GM13977 (cell line): ENCODE measurements around the gene EMP2.
"Not testable (repeated sequence)": the region's sequence is repeated elsewhere in the genome, so short reads cannot be mapped to it uniquely, and the experiment has no call there.

ENCODE experiments used
- DNase-seq: peaks from one replicate; pipeline ENCODE4 v3.0.0; 2012; ENCODE audit warnings: low spot score
- in situ Hi-C: fragments of 300-500 bp; cut with MboI; formaldehyde crosslinking; loops from one replicate; pipeline ENCODE4 v1.12.0; 2022; ENCODE audit warnings: low sequenced_read_pairs, low pct_unique_long_range_greater_than_20kb, mixed read lengths, inconsistent platforms; ENCODE audit not compliant: unreplicated experiment
- TF ChIP-seq, protein P1 (sequence below): IDR thresholded peaks from 2 replicates; pipeline ENCODE4 v1.5.1; 2012; ENCODE audit warnings: mild to moderate bottlenecking, control low read depth; ENCODE audit not compliant: insufficient read depth; ENCODE audit errors: extremely low read depth, missing control alignments

The EMP2 gene

GRCh38 chr16:10561001-10561400 lies 19.4 kb downstream of the EMP2 start:
- TF ChIP-seq, protein P1, sequence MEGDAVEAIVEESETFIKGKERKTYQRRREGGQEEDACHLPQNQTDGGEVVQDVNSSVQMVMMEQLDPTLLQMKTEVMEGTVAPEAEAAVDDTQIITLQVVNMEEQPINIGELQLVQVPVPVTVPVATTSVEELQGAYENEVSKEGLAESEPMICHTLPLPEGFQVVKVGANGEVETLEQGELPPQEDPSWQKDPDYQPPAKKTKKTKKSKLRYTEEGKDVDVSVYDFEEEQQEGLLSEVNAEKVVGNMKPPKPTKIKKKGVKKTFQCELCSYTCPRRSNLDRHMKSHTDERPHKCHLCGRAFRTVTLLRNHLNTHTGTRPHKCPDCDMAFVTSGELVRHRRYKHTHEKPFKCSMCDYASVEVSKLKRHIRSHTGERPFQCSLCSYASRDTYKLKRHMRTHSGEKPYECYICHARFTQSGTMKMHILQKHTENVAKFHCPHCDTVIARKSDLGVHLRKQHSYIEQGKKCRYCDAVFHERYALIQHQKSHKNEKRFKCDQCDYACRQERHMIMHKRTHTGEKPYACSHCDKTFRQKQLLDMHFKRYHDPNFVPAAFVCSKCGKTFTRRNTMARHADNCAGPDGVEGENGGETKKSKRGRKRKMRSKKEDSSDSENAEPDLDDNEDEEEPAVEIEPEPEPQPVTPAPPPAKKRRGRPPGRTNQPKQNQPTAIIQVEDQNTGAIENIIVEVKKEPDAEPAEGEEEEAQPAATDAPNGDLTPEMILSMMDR = no peak
- DNase-seq = no peak
- in situ Hi-C loops = no loop called here

DNA sequence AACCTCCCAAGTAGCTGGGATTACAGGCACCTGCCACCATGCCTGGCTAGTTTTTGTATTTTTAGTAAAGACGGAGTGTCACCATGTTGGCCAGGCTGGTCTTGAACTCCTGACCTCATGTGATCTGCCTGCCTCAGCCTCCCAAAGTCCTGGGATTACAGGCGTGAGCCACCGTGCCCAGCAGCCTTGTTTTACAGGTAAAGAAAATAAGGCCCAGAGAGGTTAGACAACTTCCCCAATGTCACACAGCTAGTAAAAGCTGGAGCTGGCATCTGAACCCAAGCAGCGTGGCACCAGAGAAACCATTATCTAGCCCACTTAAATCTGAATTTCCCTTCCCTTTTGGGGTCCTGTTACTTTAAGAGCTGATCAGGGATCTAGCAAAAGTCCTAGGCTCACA lies 20.6 kb downstream of the EMP2 start:
- in situ Hi-C loops, DNase-seq: not testable (repeated sequence)

DNA sequence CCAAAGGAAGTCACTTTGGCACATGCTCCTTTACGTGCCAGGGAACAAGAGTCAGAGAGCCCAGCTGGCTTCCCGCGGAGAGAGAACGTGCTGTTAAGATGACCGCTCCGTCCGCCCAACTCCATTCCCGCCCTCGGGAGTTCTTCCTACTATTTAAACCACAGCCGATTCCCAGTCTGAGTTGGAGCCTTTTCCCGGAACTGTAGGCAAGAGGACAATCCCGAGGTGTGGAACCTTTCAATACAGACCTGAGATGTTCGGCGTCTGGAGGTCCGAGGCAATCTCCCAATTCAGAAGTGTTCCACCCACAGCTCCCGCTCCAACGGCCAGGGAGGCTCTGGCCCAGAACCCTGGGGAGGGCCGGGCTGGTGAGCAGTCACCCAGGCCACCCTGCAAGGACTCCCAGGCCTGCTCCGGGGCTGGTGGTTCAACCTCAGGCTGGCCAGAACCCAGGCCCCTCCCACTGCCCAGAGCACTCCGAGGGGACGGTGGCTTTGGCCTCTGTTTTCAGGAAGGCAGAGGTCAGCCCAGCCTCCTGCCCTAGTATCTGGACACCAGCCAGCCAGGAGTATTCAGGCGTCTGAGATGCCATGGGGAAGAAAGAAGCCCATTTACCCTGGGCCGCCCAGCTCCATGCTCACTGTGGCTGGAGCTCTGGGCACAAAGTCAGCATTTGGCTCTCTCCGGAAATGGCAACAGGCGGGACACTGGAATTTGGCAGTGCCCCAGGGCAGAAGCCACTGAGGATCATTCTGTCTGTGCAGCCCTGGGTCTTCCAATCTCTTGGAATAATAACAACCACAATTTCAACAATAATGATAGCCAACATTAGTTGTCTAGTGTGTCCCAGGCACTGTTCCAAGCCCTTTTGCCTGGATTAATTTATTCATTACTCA lies 21.4 kb downstream of the EMP2 start:
- TF ChIP-seq, protein P1 = no peak
- DNase-seq = no peak
- in situ Hi-C loops = no loop called here

GRCh38 chr16:10558305-10558704 lies 22.1 kb downstream of the EMP2 start:
- no peak for DNase-seq
- in situ Hi-C loops = no loop called here
- TF ChIP-seq, protein P1 = no peak

GRCh38 chr16:10557750-10558149 lies 22.6 kb downstream of the EMP2 start:
- in situ Hi-C loops = no loop called here
- TF ChIP-seq, protein P1 = no peak
- DNase-seq = no peak

- TF ChIP-seq, protein P1 = no peak
- in situ Hi-C loops = no loop called here
- no peak for DNase-seq
These were observed 24.2 kb downstream of the EMP2 start for GRCh38 chr16:10556236-10556635.

DNA sequence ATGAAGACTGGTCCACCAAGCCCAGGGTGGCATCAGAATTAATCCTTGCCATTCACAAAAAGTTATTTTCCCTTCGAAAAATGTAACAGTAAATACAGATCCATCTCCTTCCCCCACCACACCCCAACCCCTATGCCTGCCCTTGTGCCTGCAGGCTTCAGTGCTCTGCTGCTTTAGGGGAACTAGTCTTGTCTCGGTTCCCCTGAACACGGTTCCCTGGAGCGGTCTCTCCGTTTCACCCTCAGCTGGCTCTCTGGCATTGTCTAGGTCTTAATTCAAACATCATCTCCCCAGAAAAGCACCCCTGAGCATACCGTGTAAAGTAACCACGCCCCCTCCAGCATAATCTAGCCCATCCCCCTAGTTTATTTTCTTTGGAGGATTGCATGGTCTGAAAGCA lies 25.8 kb downstream of the EMP2 start:
- TF ChIP-seq, protein P1 = no peak
- in situ Hi-C loops = no loop called here
- DNase-seq = no peak
